Adrenal gland (tissue), 12 donors: Measurements from ENCODE around the gene EDEM3. TPM values are rescaled to one million over a fixed set of nuclear protein-coding genes. Genes with fewer than 3 reads are reported as not detected.

Experiments
- DNase-seq, 7 donors: peaks; one replicate each; pipeline ENCODE4 v3.0.0-alpha.2; 2019 to 2020
- H3K27ac ChIP-seq, 5 donors: fragments of 200-600 bp; sonication (generic) in 4 of 5; 1 replicate in 3 of 5; 2 replicates in 2 of 5; pipeline versions ENCODE4 v1.5.1 to v1.8.0; 2016 to 2020; ENCODE audit warnings: mild to moderate bottlenecking in 1 of 5
- H3K27me3 ChIP-seq: fragments of 200-600 bp; 2 replicates; pipeline ENCODE4 v1.8.0; 2021
- H3K36me3 ChIP-seq, 2 donors: fragments of 200-600 bp; replicated peaks in 1 of 2; 1 replicate in 1 of 2; 2 replicates in 1 of 2; pipeline versions ENCODE4 v1.5.1 to v1.8.0; 2018 to 2022
- H3K4me1 ChIP-seq, 2 donors: fragments of 200-600 bp; replicated peaks in 1 of 2; 1 replicate in 1 of 2; 2 replicates in 1 of 2; pipeline versions ENCODE4 v1.5.1 to v1.8.0; 2018 to 2021
- H3K4me3 ChIP-seq, 4 donors: fragments of 200-600 bp; sonication (generic) in 3 of 4; one replicate each; pipeline ENCODE4 v1.5.1; 2016 to 2018
- H3K9me3 ChIP-seq, 3 donors: fragments of 200-600 bp; sonication (generic) in 1 of 3; replicated peaks in 1 of 3; 1 replicate in 2 of 3; 2 replicates in 1 of 3; pipeline versions ENCODE4 v1.5.1 to v1.8.0; 2016 to 2021
- CTCF ChIP-seq, 6 experiments: fragments of 450-650 bp in 4 of 6; fragments of 200-600 bp in 2 of 6; sonication (generic) in 1 of 6; IDR thresholded peaks; 1 replicate in 5 of 6; 2 replicates in 1 of 6; pipeline versions ENCODE4 v1.5.1 to v1.8.0; 2016 to 2021; ENCODE audit warnings: antibody characterized with exemption in 6 of 6, mild to moderate bottlenecking in 2 of 6, moderate library complexity in 1 of 6
- POLR2A ChIP-seq, 2 donors: fragments of 450-650 bp; IDR thresholded peaks; one replicate each; pipeline ENCODE4 v1.6.1; 2017; ENCODE audit warnings: antibody characterized with exemption in 2 of 2, mild to moderate bottlenecking in 2 of 2, moderate library complexity in 1 of 2
- WGBS, 4 donors: extraction: QIAGEN DNeasy Blood & Tissue Kit in 2 of 4; methylation state at CpG; one replicate each; pipeline versions ENCODE4 v1.1.5 to v1.1.7; 2013 to 2017; 5-methylcytosine and 5-hydroxymethylcytosine counted together
- intact Hi-C, 2 donors: fragments of 100-400 bp; cut with DNase I; formaldehyde crosslinking; loops; one replicate each; pipeline versions ENCODE4 v1.14.1 to v1.15.0; 2022 to 2023
- polyA plus RNA-seq, 3 donors: library from polyadenylated mRNA; stranded (reverse); fragments of 200-250 nt in 2 of 3; fragments of 350-450 nt in 1 of 3; fragmentation: Illumina TruSeq in 1 of 3; extraction: RNeasy Lipid Tissue Mini Kit (QIAGEN cat#74804) in 1 of 3; gene quantifications; one replicate each; pipeline ENCODE4 v1.2.3, GENCODE V29; 2013 to 2014
- total RNA-seq, 9 donors: library from RNA; depleted of rRNA in 4 of 9; stranded (reverse); fragments of >200 nt in 4 of 9; fragments of 120-200 nt in 1 of 9; fragmentation: NEBNext Ultra II Directional in 1 of 9; extraction: Animal tissue kit (Norgen Biotek cat#: 25700) in 1 of 9; gene quantifications; one replicate each; pipeline versions ENCODE4 v1.1.0 to v1.2.4, GENCODE V29; 2013 to 2023
- donor health status: healthy with polysubstance abuse.
- donor health status: Bipolar disorder and iron deficiency.
- donor health status: DM: yes; HTN: yes; CAD: no.
- donor health status: DM: no; HTN: no; CAD: no.
- donor health status: DM: no; HTN: no; CAD: no.
- donor health status: DM: yes; HTN: yes; CAD: no.

The EDEM3 gene
- total and polyA plus RNA-seq, 12 donors, result 6.5 to 61.2 (median 33.4) TPM

GRCh38 chr1:184649451-184649888 is 105.2 kb downstream of the EDEM3 start:
- Histone ChIP-seq H3K4me1 (peaks cover 11 to 24% of the 10 kb centered on the region in 2 donors), H3K27me3 (no peaks in the 10 kb centered on the region), H3K4me3 (no peak overlapping the region), H3K27ac (peak overlapping the region in 2 of 5 donors; percentile 19 to 45), H3K36me3 (no peaks in the 10 kb centered on the region), H3K9me3 (no peaks in the 10 kb centered on the region)
- TF ChIP-seq POLR2A (IDR thresholded peaks at IDR 0.05), result no peak
- no peak for TF ChIP-seq CTCF (IDR thresholded peaks at IDR 0.05)
- no peak for DNase-seq
- intact Hi-C loops, result no loop called here
- WGBS, 4 donors, result 64 to 77% (median 73%) methylated on average over 7 of the region's 7 CpGs

GRCh38 chr1:184648856-184649201 is 105.8 kb downstream of the EDEM3 start:
- H3K4me3 ChIP-seq, result no peak overlapping the region
- H3K27ac ChIP-seq, result peak overlapping the region in 1 of 5 donors; percentile 45
- peaks cover 11 to 24% of the 10 kb centered on the region in 2 donors for H3K4me1 ChIP-seq
- no peaks in the 10 kb centered on the region for H3K9me3 ChIP-seq
- 75 to 90% (median 83%) methylated on average over 6 of the region's 6 CpGs for WGBS, 4 donors
- no peak for TF ChIP-seq POLR2A (IDR thresholded peaks at IDR 0.05)
- no peak for TF ChIP-seq CTCF (IDR thresholded peaks at IDR 0.05)
- intact Hi-C loops, result no loop called here
- DNase-seq, result no peak
- no peaks in the 10 kb centered on the region for H3K27me3 ChIP-seq
- no peaks in the 10 kb centered on the region for H3K36me3 ChIP-seq

GRCh38 chr1:184648160-184648855 is 106.3 kb downstream of the EDEM3 start:
- 91 to 96% (median 93%) methylated on average over 4 of the region's 4 CpGs for WGBS, 4 donors
- DNase-seq, result no peak

GRCh38 chr1:184647471-184647870 is 107.2 kb downstream of the EDEM3 start:
- 70 to 79% (median 74%) methylated on average over 4 of the region's 4 CpGs for WGBS, 4 donors
- peak in 1 of 7 donors; percentile 46 for DNase-seq
- no peak overlapping the region for H3K27ac ChIP-seq
- peak in 2 of 6 experiments; percentile 23 to 25 for TF ChIP-seq CTCF (IDR thresholded peaks at IDR 0.05)
- TF ChIP-seq POLR2A (IDR thresholded peaks at IDR 0.05), result no peak
- intact Hi-C loops, result no loop called here
- no peak overlapping the region for H3K4me3 ChIP-seq
- H3K36me3 ChIP-seq, result no peaks in the 10 kb centered on the region
- H3K27me3 ChIP-seq, result no peaks in the 10 kb centered on the region
- H3K9me3 ChIP-seq, result no peaks in the 10 kb centered on the region
- H3K4me1 ChIP-seq, result peaks cover 15 to 28% of the 10 kb centered on the region in 2 donors

More at GRCh38 chr1:184648160-184648855, 106.3 kb downstream of the EDEM3 start:
- no peaks in the 10 kb centered on the region for H3K27me3 ChIP-seq
- H3K4me1 ChIP-seq, result peaks cover 11 to 28% of the 10 kb centered on the region in 2 donors
- intact Hi-C loops, result no loop called here
- no peak for TF ChIP-seq CTCF (IDR thresholded peaks at IDR 0.05)
- no peak for TF ChIP-seq POLR2A (IDR thresholded peaks at IDR 0.05)
- no peak overlapping the region for H3K4me3 ChIP-seq
- no peaks in the 10 kb centered on the region for H3K9me3 ChIP-seq
- no peak overlapping the region for H3K27ac ChIP-seq
- H3K36me3 ChIP-seq, result no peaks in the 10 kb centered on the region
